Measurements from ENCODE around the gene BUD31.

Gene BUD31

GRCh38 chr7:99404235-99404976, 4.4 kb upstream of the BUD31 start:
- no peak for TF ChIP-seq CTCF (IDR thresholded peaks at IDR 0.05; ENCODE audit: control extremely low read depth, extremely low read depth, low read depth, missing control alignments)
- CTCF ChIA-PET: interaction anchor here (1.2 kb wide), 1 partner anchor 12 kb away, joined by 4 read pairs; no protein-coding TSS in a partner anchor
- POLR2A ChIA-PET: interaction anchor here (0.6 to 1.7 kb wide), 4 partner anchors 11 to 154 kb away, joined by 3 to 5 read pairs (median 4); partner anchors contain the start of gene ZNF655
- DNase-seq (ENCODE audit: extremely low spot score): no peak

- ChIA-PET CTCF (no interaction called here), POLR2A (interaction anchor here (0.6 to 1.3 kb wide), 2 partner anchors 12 to 153 kb away, joined by 3 read pairs; partner anchors contain the start of gene ZNF655)
- TF ChIP-seq CTCF (IDR thresholded peaks at IDR 0.05; ENCODE audit: control extremely low read depth, extremely low read depth, low read depth, missing control alignments): no peak
- DNase-seq (ENCODE audit: extremely low spot score): no peak
Observed at GRCh38 chr7:99404977-99405320, 3.8 kb upstream of the BUD31 start.

GRCh38 chr7:99406557-99406956, 2.2 kb upstream of the BUD31 start:
- ChIA-PET POLR2A (no interaction called here), CTCF (interaction anchor here (1.0 to 2.9 kb wide), 6 partner anchors 8 to 42 kb away, joined by 4 to 17 read pairs (median 6); no protein-coding TSS in a partner anchor)
- DNase-seq (ENCODE audit: extremely low spot score): no peak
- TF ChIP-seq CTCF (IDR thresholded peaks at IDR 0.05; ENCODE audit: control extremely low read depth, extremely low read depth, low read depth, missing control alignments): no peak

GRCh38 chr7:99407872-99408378, 844 bp upstream of the BUD31 start:
- no peak for DNase-seq (ENCODE audit: extremely low spot score)
- ChIA-PET CTCF (interaction anchor here (0.9 to 2.9 kb wide), 8 partner anchors 8 to 584 kb away, joined by 3 to 17 read pairs (median 4); no protein-coding TSS in a partner anchor), POLR2A (interaction anchor here (0.9 to 2.5 kb wide), 8 partner anchors 9 to 97 kb away, joined by 4 to 15 read pairs (median 6); partner anchors contain the start of genes ARPC1B and ZKSCAN5)
- no peak for TF ChIP-seq CTCF (IDR thresholded peaks at IDR 0.05; ENCODE audit: control extremely low read depth, extremely low read depth, low read depth, missing control alignments)

GRCh38 chr7:99409192-99409572, 413 bp downstream of the BUD31 start:
- DNase-seq (ENCODE audit: extremely low spot score): no peak
- no peak for TF ChIP-seq CTCF (IDR thresholded peaks at IDR 0.05; ENCODE audit: control extremely low read depth, extremely low read depth, low read depth, missing control alignments)
- POLR2A ChIA-PET: interaction anchor here (0.5 to 2.5 kb wide), 12 partner anchors 9 to 1265 kb away, joined by 3 to 16 read pairs (median 6); partner anchors contain the start of genes ARPC1B and ZKSCAN5
- CTCF ChIA-PET: interaction anchor here (1.0 to 2.9 kb wide), 6 partner anchors 9 to 44 kb away, joined by 3 to 17 read pairs (median 4); no protein-coding TSS in a partner anchor

GRCh38 chr7:99409806-99410205, 1.0 kb downstream of the BUD31 start:
- ChIA-PET CTCF (interaction anchor here (1.2 to 1.7 kb wide), 2 partner anchors 17 to 21 kb away, joined by 3 to 5 read pairs; no protein-coding TSS in a partner anchor), POLR2A (interaction anchor here (2.0 to 2.5 kb wide), 3 partner anchors 10 to 34 kb away, joined by 7 to 16 read pairs (median 15); no protein-coding TSS in a partner anchor)
- DNase-seq (ENCODE audit: extremely low spot score): no peak
- no peak for TF ChIP-seq CTCF (IDR thresholded peaks at IDR 0.05; ENCODE audit: control extremely low read depth, extremely low read depth, low read depth, missing control alignments)
